ENCODE results near the gene CENPF.
A peak's percentile ranks its signal among the peaks of the same experiment; 100 is the strongest.

- TF ChIP-seq CTCF (IDR thresholded peaks at IDR 0.05 in 4 of 5, conservative IDR thresholded peaks at IDR 0.05 in 1 of 5) (peak in 3 of 5 experiments; percentile 21 to 50 (median 42)), POLR2A (IDR thresholded peaks at IDR 0.05) (no peak)
Observed at GRCh38 chr1:214602764-214603657, at the start of gene CENPF.
